Tibial nerve (tissue), 4 donors: ENCODE results near the gene NXPH4. TPM values are rescaled to one million over a fixed set of nuclear protein-coding genes. Genes with fewer than 3 reads are reported as not detected.
A peak's percentile ranks its signal among the peaks of the same experiment; 100 is the strongest.

Experiments
- DNase-seq, 2 donors: peaks; one replicate each; pipeline ENCODE4 v3.0.0-alpha.2; 2019; ENCODE audit warnings: low spot score in 2 of 2
- H3K27ac ChIP-seq, 4 donors: fragments of 200-600 bp; sonication (generic) in 3 of 4; one replicate each; pipeline ENCODE4 v1.5.1; 2017 to 2019; ENCODE audit warnings: mild to moderate bottlenecking in 1 of 4
- H3K27me3 ChIP-seq, 2 donors: fragments of 200-600 bp; sonication (generic) in 1 of 2; one replicate each; pipeline versions ENCODE4 v1.5.1 to v1.6.0; 2017 to 2019
- H3K36me3 ChIP-seq, 3 donors: fragments of 200-600 bp; sonication (generic); one replicate each; pipeline ENCODE4 v1.5.1; 2018 to 2019
- H3K4me1 ChIP-seq, 4 donors: fragments of 200-600 bp; sonication (generic) in 3 of 4; one replicate each; pipeline ENCODE4 v1.5.1; 2017 to 2019
- H3K4me3 ChIP-seq, 4 donors: fragments of 200-600 bp; sonication (generic) in 3 of 4; one replicate each; pipeline ENCODE4 v1.5.1; 2017 to 2019; ENCODE audit warnings: mild to moderate bottlenecking in 1 of 4, moderate library complexity in 1 of 4
- H3K9me3 ChIP-seq, 4 donors: fragments of 200-600 bp; sonication (generic) in 3 of 4; one replicate each; pipeline ENCODE4 v1.5.1; 2017 to 2019
- CTCF ChIP-seq, 5 experiments: fragments of 200-600 bp in 3 of 5; fragments of 450-650 bp in 2 of 5; sonication (generic) in 3 of 5; IDR thresholded peaks; one replicate each; pipeline ENCODE4 v1.5.1; 2016 to 2019; ENCODE audit warnings: antibody characterized with exemption in 5 of 5, mild to moderate bottlenecking in 3 of 5, moderate library complexity in 2 of 5
- EP300 ChIP-seq, 2 donors: sonication (generic); formaldehyde crosslinking; IDR thresholded peaks; one replicate each; pipeline ENCODE4 v1.6.1; 2017; ENCODE audit warnings: antibody characterized with exemption in 2 of 2, mild to moderate bottlenecking in 1 of 2
- POLR2A ChIP-seq, 2 donors: fragments of 450-650 bp; IDR thresholded peaks; one replicate each; pipeline ENCODE4 v1.6.1; 2017; ENCODE audit warnings: antibody characterized with exemption in 2 of 2, mild to moderate bottlenecking in 2 of 2, moderate library complexity in 2 of 2
- WGBS, 2 donors: methylation state at CpG; one replicate each; pipeline ENCODE4 v1.1.5; 2018; 5-methylcytosine and 5-hydroxymethylcytosine counted together
- total RNA-seq, 4 donors: library from RNA; depleted of rRNA; stranded (reverse); fragments of >200 nt; gene quantifications; one replicate each; pipeline ENCODE4 v1.1.0, GENCODE V29; 2016

The NXPH4 gene
- total RNA-seq, 4 donors from 2014 or later, result 4.2 TPM; not detected in 3

- DNase-seq, result no peak
- peaks cover 0 to 56% of the 10 kb centered on the region in 2 donors for H3K27me3 ChIP-seq
- H3K36me3 ChIP-seq, result peaks cover 0 to 28% (median 12%) of the 10 kb centered on the region in 3 donors
- H3K4me3 ChIP-seq, result peak overlapping the region in 1 of 4 donors; percentile 15
- H3K27ac ChIP-seq, result no peak overlapping the region
- TF ChIP-seq POLR2A (IDR thresholded peaks at IDR 0.05) (no peak), EP300 (IDR thresholded peaks at IDR 0.05) (no peak), CTCF (IDR thresholded peaks at IDR 0.05) (no peak)
- 40 to 44% methylated on average over 9 of the region's 9 CpGs for WGBS, 2 donors
- peaks cover 0 to 76% (median 48%) of the 10 kb centered on the region in 4 donors for H3K4me1 ChIP-seq
- no peaks in the 10 kb centered on the region for H3K9me3 ChIP-seq
These were observed 20.5 kb downstream of the NXPH4 start for GRCh38 chr12:57236925-57237595.

- H3K36me3 ChIP-seq, result peaks cover 0 to 23% (median 7%) of the 10 kb centered on the region in 3 donors
- 69 to 75% methylated on average over 5 of the region's 5 CpGs for WGBS, 2 donors
- no peaks in the 10 kb centered on the region for H3K9me3 ChIP-seq
- DNase-seq, result no peak
- H3K4me3 ChIP-seq, result peak overlapping the region in 1 of 4 donors; percentile 45
- peaks cover 2 to 61% of the 10 kb centered on the region in 2 donors for H3K27me3 ChIP-seq
- no peak overlapping the region for H3K27ac ChIP-seq
- TF ChIP-seq POLR2A (IDR thresholded peaks at IDR 0.05) (no peak), CTCF (IDR thresholded peaks at IDR 0.05) (no peak), EP300 (IDR thresholded peaks at IDR 0.05) (no peak)
- peaks cover 0 to 81% (median 53%) of the 10 kb centered on the region in 4 donors for H3K4me1 ChIP-seq
These were observed 21.0 kb downstream of the NXPH4 start for GRCh38 chr12:57237596-57237931.

- Histone ChIP-seq H3K36me3 (peaks cover 0 to 17% (median 2%) of the 10 kb centered on the region in 3 donors), H3K4me1 (peaks cover 5 to 87% (median 59%) of the 10 kb centered on the region in 4 donors), H3K4me3 (peak overlapping the region; percentile 30 to 55 (median 38)), H3K27ac (no peak overlapping the region), H3K27me3 (peaks cover 5 to 67% of the 10 kb centered on the region in 2 donors), H3K9me3 (no peaks in the 10 kb centered on the region)
- WGBS, 2 donors, result 4 to 10% methylated on average over 58 to 63 of the region's 63 CpGs
- no peak for DNase-seq
- no peak for TF ChIP-seq CTCF (IDR thresholded peaks at IDR 0.05)
- no peak for TF ChIP-seq EP300 (IDR thresholded peaks at IDR 0.05)
- no peak for TF ChIP-seq POLR2A (IDR thresholded peaks at IDR 0.05)
These were observed 21.6 kb downstream of the NXPH4 start for GRCh38 chr12:57237932-57238853.

- 5% methylated on average over 24 to 25 of the region's 47 CpGs for WGBS, 2 donors
- H3K9me3 ChIP-seq, result no peaks in the 10 kb centered on the region
- TF ChIP-seq CTCF (IDR thresholded peaks at IDR 0.05), result peak; percentile 99 to 100 (median 100)
- no peak for TF ChIP-seq POLR2A (IDR thresholded peaks at IDR 0.05)
- peak in 1 of 2 donors; percentile 58 for TF ChIP-seq EP300 (IDR thresholded peaks at IDR 0.05)
- H3K27ac ChIP-seq, result no peak overlapping the region
- peak; percentile 76 to 86 for DNase-seq
- H3K36me3 ChIP-seq, result peaks cover 0 to 9% (median 0%) of the 10 kb centered on the region in 3 donors
- peaks cover 8 to 75% of the 10 kb centered on the region in 2 donors for H3K27me3 ChIP-seq
- peak overlapping the region; percentile 30 to 55 (median 38) for H3K4me3 ChIP-seq
- peaks cover 5 to 95% (median 66%) of the 10 kb centered on the region in 4 donors for H3K4me1 ChIP-seq
These were observed 22.4 kb downstream of the NXPH4 start for GRCh38 chr12:57238854-57239554.
